A549 treated with DMSO at 1 μM for 4 hours (cell line): ENCODE data around the gene SMTNL2. TPM values are rescaled to one million over a fixed set of nuclear protein-coding genes. Genes with fewer than 3 reads are reported as not detected.

Source experiments
- total RNA-seq: library from RNA; stranded (reverse); fragments of 200-300 nt; extraction: Qiagen RNA extraction; gene quantifications from 5 replicates; pipeline ENCODE4 v1.2.3, GENCODE V29; 2022; ENCODE audit warnings: low read depth

Gene SMTNL2
- total RNA-seq: 0.21 to 1.9 TPM (median 1.0 TPM) in 5 replicates

DNA sequence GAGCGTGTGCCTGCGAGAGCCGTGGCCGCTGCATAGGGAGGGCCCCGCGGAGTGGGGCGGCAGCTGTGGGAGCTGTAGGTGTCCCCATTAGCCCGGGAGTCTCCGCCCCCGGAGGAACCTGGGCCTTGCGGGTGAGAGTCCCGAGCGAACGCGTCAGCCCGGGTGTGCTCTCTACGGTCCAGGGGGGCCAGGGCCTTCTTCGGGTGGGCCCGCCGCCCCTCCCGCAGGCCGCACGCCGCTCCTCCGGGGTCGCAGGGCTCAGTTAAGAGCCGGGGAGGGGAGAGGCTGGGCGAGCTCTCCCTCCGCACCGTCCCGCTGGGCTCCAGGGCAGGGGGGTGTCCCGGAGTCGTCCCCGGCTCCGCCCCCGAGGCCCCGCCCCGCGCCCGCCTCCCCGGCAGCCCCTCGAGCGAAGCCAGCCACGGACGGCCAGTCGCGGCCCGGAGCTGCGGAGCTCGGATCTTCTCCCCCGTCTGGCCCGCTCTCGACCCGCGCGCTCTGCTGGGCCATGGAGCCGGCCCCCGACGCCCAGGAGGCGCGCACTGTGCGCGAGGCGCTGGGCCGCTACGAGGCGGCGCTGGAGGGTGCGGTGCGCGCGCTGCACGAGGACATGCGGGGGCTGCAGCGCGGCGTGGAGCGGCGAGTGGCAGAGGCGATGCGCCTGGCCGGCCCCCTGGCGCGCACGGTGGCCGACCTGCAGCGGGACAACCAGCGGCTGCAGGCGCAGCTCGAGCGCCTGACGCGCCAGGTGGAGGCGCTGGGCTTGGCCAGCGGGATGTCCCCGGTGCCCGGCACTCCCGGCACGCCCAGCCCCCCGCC is at the start of gene SMTNL2:
Gene SMTNL2 (plus strand): TSS at position 429 of the 816 bp plus-strand sequence. CDS start 77 bp downstream, at position 506.

DNA sequence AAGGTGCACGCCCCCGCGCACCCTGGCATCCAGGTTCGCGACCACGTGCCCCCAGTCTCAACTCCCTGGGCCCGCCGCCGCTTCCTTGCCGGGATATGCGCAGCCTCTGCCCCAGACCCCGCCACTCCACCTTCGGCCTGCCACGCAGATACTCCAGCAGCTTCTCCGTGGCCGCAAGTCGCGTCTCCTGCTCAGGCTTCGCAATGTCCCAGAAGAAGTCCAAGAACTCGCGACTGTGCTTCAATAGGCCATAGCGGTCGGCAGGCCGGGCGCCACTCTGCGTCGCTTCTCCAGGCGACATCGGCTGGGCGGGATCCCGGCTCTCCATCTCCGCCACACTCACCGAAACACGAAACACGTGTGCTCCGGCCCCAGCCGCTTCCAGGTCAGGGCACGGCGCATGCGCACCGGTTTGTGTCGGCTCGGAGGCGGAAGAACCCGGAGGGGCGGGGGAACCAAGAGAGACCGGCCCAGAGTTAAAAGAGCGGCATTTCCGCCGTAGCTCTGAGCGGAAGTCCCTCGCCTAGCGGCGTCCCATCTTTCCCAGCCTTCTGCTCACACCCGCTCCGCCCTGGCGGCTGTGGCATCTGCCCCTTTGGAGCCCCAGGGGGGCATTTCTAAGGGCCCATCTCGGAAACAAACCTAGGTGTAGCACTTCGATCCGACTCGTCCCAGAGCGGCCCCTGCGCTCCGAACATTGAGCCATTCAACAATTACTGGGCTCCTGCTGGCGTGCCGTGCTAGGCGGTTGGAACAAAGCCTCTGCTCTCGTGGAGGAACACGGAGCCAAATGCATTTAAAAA is 29.1 kb upstream of the SMTNL2 start, which contains the start of gene MYBBP1A:
Gene MYBBP1A (minus strand): TSS at position 388 of the 803 bp plus-strand sequence. CDS start 60 bp downstream, at position 328.

DNA sequence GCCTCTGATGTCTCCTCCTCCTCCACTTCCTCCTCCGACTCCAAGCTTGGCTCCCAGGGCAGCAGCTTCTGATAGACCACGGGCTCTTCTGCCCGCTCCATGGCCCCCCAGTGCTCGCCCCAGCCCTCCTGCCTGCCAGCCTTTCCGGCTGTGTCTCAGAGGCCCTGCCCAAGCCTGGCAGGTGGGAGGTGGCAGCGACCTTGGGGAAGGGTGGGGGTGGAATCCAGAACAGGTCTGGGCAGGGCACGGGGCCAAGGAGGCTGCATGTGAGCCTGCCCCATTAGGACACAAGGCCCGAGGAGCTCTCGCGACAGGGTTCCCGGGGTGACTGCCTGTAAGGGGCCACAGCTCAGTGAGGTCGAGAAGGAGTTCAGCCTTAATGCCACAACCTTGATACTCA is 23.9 kb upstream of the SMTNL2 start, which contains the start of gene GGT6:
Gene GGT6 (minus strand): TSS at position 157 of the 400 bp plus-strand sequence. CDS start 56 bp downstream, at position 101.

DNA sequence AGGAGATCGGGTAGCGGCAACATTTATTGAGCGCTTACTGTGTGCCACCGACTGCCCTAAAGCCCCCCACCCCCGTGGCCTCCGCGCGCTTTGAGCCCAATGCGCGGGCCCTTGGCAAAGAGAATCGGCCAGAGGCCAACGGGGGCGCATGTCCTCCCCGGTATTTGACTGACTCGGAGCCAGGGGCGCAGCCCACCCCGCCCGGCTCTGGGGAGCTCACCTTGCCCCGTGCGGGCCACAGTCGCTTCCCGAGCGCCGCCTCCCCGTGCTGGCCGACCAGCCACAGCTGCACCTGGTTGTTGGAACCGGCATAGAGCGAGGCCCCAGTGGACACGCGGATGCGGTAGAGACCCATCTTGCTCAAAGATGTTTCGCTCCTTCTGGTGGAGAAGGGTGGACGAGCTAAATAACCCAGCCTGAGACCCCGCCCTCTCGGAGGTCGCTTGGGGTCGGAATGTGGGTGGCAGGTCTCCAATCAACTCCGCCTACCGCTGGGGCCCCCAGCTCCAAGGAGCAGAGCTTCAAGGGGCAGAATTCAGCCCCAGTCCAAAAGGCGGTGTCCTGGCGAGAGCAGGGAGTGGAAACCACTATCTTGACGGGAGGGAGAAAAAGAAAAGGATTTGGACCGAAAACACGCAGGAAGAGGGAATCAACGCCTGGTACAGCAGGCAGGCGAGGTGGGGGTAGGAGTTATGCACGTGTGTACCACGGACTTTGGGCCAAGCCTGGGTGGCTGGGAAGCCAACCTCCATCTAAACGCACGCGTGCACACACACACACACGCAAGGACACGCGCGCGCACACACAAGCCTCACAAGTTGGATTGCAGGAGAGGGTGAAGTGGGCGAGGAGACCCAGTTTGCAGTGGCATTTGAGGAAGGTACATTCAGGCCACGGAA is 57.2 kb downstream of the SMTNL2 start, which contains the start of gene ALOX15:
Gene ALOX15 (minus strand): TSS at position 382 of the 899 bp plus-strand sequence. CDS start 27 bp downstream, at position 355.

Other genes starting within 250 kb of the SMTNL2 start
- gene UBE2G1, start 217.9 kb upstream of the SMTNL2 start, total RNA-seq: 73.7 to 103 TPM (median 95.3 TPM) in 5 replicates
- gene SPNS3, start 150.6 kb upstream of the SMTNL2 start, total RNA-seq: 0.05 to 0.13 TPM in 2 of 5 replicates, not detected in the others
- 6.7 to 14.2 TPM (median 10.1 TPM) in 5 replicates for gene SPNS2, start 85.6 kb upstream of the SMTNL2 start, total RNA-seq
- 101 to 127 TPM (median 114 TPM) in 5 replicates for gene MYBBP1A, start 29.1 kb upstream of the SMTNL2 start, total RNA-seq
- 0.08 TPM in 1 of 5 replicates, not detected in the others for gene GGT6, start 24.0 kb upstream of the SMTNL2 start, total RNA-seq
- 0.06 to 0.14 TPM (median 0.10 TPM) in 4 of 5 replicates, not detected in the other for gene ALOX15, start 57.1 kb downstream of the SMTNL2 start, total RNA-seq
- 68.7 to 88.2 TPM (median 76.7 TPM) in 5 replicates for gene PELP1, start 119.6 kb downstream of the SMTNL2 start, total RNA-seq
- gene ARRB2, start 126.1 kb downstream of the SMTNL2 start, total RNA-seq: 51.9 to 68.9 TPM (median 63.3 TPM) in 5 replicates
- 40.9 to 46.9 TPM (median 43.8 TPM) in 5 replicates for gene MED11, start 146.9 kb downstream of the SMTNL2 start, total RNA-seq
- 0.41 to 0.86 TPM (median 0.60 TPM) in 5 replicates for gene ZMYND15, start 155.3 kb downstream of the SMTNL2 start, total RNA-seq
- 15.0 to 20.2 TPM (median 18.3 TPM) in 5 replicates for gene CXCL16, start 155.4 kb downstream of the SMTNL2 start, total RNA-seq
- 0.31 to 1.2 TPM (median 0.64 TPM) in 5 replicates for gene TM4SF5, start 187.4 kb downstream of the SMTNL2 start, total RNA-seq
- gene VMO1, start 201.8 kb downstream of the SMTNL2 start, total RNA-seq: 0.47 to 1.5 TPM (median 1.3 TPM) in 4 of 5 replicates, not detected in the other
- gene GLTPD2, start 204.4 kb downstream of the SMTNL2 start, total RNA-seq: not detected in 5 replicates
- gene PSMB6, start 211.6 kb downstream of the SMTNL2 start, total RNA-seq: 443 to 508 TPM (median 482 TPM) in 5 replicates
- 20.0 to 27.5 TPM (median 25.1 TPM) in 5 replicates for gene PLD2, start 222.6 kb downstream of the SMTNL2 start, total RNA-seq
- gene MINK1, start 248.8 kb downstream of the SMTNL2 start, total RNA-seq: 49.3 to 64.6 TPM (median 56.6 TPM) in 5 replicates